ENCODE results near the gene SCN5A. TPM values are rescaled to one million over a fixed set of nuclear protein-coding genes. Genes with fewer than 3 reads are reported as not detected.

SCN5A gene
- total RNA-seq, 1 donor from 2014 or later: 1.4 TPM

- H3K9me3 Mint-ChIP-seq: peaks cover 13% of the 10 kb centered on the region
- no peak overlapping the region for H3K27ac Mint-ChIP-seq
- H3K27me3 Mint-ChIP-seq (ENCODE audit: low read depth): no peaks in the 10 kb centered on the region
- no peak for DNase-seq (ENCODE audit: low spot score in 2 of 2, unreplicated experiment in 2 of 2)
- peaks cover 19% of the 10 kb centered on the region for H3K36me3 Mint-ChIP-seq
- H3K4me1 Mint-ChIP-seq: no peaks in the 10 kb centered on the region
- TF ChIP-seq CTCF (IDR thresholded peaks at IDR 0.05; ENCODE audit: unreplicated experiment): no peak
- no peak overlapping the region for H3K4me3 Mint-ChIP-seq
These were observed 110.6 kb downstream of the SCN5A start for GRCh38 chr3:38538773-38539353.

- Mint-ChIP-seq H3K4me3 (no peak overlapping the region), H3K4me1 (no peaks in the 10 kb centered on the region), H3K27ac (no peak overlapping the region), H3K36me3 (peaks cover 19% of the 10 kb centered on the region), H3K27me3 (ENCODE audit: low read depth) (no peaks in the 10 kb centered on the region), H3K9me3 (peaks cover 13% of the 10 kb centered on the region)
- DNase-seq (ENCODE audit: low spot score in 2 of 2, unreplicated experiment in 2 of 2): no peak
- no peak for TF ChIP-seq CTCF (IDR thresholded peaks at IDR 0.05; ENCODE audit: unreplicated experiment)
These were observed 112.8 kb downstream of the SCN5A start for GRCh38 chr3:38536671-38537070.

GRCh38 chr3:38534604-38535003 is 114.9 kb downstream of the SCN5A start:
- H3K9me3 Mint-ChIP-seq: peaks cover 13% of the 10 kb centered on the region
- TF ChIP-seq CTCF (IDR thresholded peaks at IDR 0.05; ENCODE audit: unreplicated experiment): no peak
- peaks cover 19% of the 10 kb centered on the region for H3K36me3 Mint-ChIP-seq
- no peak overlapping the region for H3K4me3 Mint-ChIP-seq
- no peak for DNase-seq (ENCODE audit: low spot score in 2 of 2, unreplicated experiment in 2 of 2)
- no peak overlapping the region for H3K27ac Mint-ChIP-seq
- no peaks in the 10 kb centered on the region for H3K27me3 Mint-ChIP-seq (ENCODE audit: low read depth)
- no peaks in the 10 kb centered on the region for H3K4me1 Mint-ChIP-seq

- no peak for TF ChIP-seq CTCF (IDR thresholded peaks at IDR 0.05; ENCODE audit: unreplicated experiment)
- no peaks in the 10 kb centered on the region for H3K27me3 Mint-ChIP-seq (ENCODE audit: low read depth)
- no peak overlapping the region for H3K27ac Mint-ChIP-seq
- peaks cover 19% of the 10 kb centered on the region for H3K36me3 Mint-ChIP-seq
- peaks cover 13% of the 10 kb centered on the region for H3K9me3 Mint-ChIP-seq
- H3K4me3 Mint-ChIP-seq: no peak overlapping the region
- no peak for DNase-seq (ENCODE audit: low spot score in 2 of 2, unreplicated experiment in 2 of 2)
- H3K4me1 Mint-ChIP-seq: no peaks in the 10 kb centered on the region
These were observed 115.3 kb downstream of the SCN5A start for GRCh38 chr3:38534180-38534579.

- no peak for DNase-seq (ENCODE audit: low spot score in 2 of 2, unreplicated experiment in 2 of 2)
- Mint-ChIP-seq H3K27ac (no peak overlapping the region), H3K36me3 (peaks cover 19% of the 10 kb centered on the region), H3K4me3 (no peak overlapping the region), H3K9me3 (peaks cover 13% of the 10 kb centered on the region), H3K27me3 (ENCODE audit: low read depth) (no peaks in the 10 kb centered on the region), H3K4me1 (no peaks in the 10 kb centered on the region)
- no peak for TF ChIP-seq CTCF (IDR thresholded peaks at IDR 0.05; ENCODE audit: unreplicated experiment)
These were observed 116.1 kb downstream of the SCN5A start for GRCh38 chr3:38533285-38533976.

All from mesothelial cell of epicardium (in vitro differentiated cells).